ENCODE data around the gene TSNAX. TPM values are rescaled to one million over a fixed set of nuclear protein-coding genes. Genes with fewer than 3 reads are reported as not detected.

The TSNAX gene
- total RNA-seq, 1 donor: 44.5 TPM

DNA sequence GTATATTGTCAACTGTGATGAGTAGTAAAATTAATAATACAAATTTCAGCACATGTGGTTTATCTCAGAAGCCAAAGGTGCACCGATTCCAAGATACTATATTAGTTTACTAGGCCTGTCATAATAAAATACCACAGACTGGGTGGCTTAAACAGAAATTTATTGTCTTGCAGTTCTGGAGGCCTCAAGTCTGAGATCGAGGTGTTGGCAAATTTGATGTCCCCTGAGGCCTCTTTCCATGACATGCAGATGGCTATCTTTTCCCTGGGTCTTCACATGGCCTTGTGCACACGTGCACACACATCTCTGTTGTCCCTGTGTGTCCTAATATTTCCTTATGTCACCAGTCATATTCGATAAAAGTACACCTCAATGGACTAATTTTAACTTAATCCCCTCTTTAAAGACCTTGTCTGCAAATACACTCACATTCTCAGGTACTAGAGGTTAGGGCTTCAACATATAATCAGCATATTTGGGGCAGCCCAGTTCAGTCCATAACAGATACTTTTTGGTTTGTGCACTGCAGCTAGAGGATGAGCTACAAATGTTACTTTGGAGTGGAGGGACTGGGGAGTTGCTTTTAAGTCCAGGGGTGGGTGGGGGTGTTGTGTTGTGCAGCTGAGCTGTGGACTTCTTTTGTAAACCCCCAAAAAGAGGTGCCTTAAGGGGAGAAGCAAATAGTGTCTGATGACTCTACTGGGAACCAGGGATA, 21.4 kb downstream of the TSNAX start:
- no peak for DNase-seq (ENCODE audit: insufficient read length, low spot score, missing footprints)
- H3K4me2 ChIP-seq (ENCODE audit: insufficient read depth, low read length): no peak overlapping the region
- no peak overlapping the region for H3K4me3 ChIP-seq (ENCODE audit: insufficient read depth, low read length)
- peaks cover 10% of the 10 kb centered on the region for H3K79me2 ChIP-seq (ENCODE audit: insufficient read depth, low read length)
- no peaks in the 10 kb centered on the region for H3K9me3 ChIP-seq (ENCODE audit: low read depth, low read length)
- peaks cover 13% of the 10 kb centered on the region for H3K36me3 ChIP-seq (ENCODE audit: insufficient read depth, low read length)
- no peaks in the 10 kb centered on the region for H3K27me3 ChIP-seq (ENCODE audit: insufficient read depth, low read length)
- no peak overlapping the region for H2AFZ ChIP-seq (ENCODE audit: low read length)
- no peak overlapping the region for H3K27ac ChIP-seq (ENCODE audit: low read depth, low read length)
- TF ChIP-seq, protein P1, sequence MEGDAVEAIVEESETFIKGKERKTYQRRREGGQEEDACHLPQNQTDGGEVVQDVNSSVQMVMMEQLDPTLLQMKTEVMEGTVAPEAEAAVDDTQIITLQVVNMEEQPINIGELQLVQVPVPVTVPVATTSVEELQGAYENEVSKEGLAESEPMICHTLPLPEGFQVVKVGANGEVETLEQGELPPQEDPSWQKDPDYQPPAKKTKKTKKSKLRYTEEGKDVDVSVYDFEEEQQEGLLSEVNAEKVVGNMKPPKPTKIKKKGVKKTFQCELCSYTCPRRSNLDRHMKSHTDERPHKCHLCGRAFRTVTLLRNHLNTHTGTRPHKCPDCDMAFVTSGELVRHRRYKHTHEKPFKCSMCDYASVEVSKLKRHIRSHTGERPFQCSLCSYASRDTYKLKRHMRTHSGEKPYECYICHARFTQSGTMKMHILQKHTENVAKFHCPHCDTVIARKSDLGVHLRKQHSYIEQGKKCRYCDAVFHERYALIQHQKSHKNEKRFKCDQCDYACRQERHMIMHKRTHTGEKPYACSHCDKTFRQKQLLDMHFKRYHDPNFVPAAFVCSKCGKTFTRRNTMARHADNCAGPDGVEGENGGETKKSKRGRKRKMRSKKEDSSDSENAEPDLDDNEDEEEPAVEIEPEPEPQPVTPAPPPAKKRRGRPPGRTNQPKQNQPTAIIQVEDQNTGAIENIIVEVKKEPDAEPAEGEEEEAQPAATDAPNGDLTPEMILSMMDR (IDR thresholded peaks at IDR 0.05; ENCODE audit: extremely low read depth, low read depth, low read length): no peak
- no peaks in the 10 kb centered on the region for H3K4me1 ChIP-seq (ENCODE audit: insufficient read depth, low read length)
- H4K20me1 ChIP-seq (ENCODE audit: insufficient read depth, low read length): peaks cover 12% of the 10 kb centered on the region

DNA sequence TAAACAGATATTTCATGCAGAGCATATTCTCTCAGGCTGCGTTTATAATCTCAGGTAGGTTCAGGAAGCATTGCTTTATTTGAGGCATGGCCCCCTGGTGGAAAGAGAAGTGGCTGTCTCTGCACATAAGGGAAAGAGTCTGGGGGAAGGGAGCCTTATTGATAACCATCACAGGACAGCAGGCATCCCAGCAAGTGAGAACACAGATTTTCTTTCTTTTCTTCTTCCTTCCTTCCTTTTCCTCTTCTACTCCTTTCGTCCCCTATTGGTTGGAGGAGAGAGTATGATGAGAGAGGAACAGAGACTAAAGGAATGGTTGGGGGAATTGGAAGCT, 21.9 kb downstream of the TSNAX start:
- TF ChIP-seq, protein P1 (IDR thresholded peaks at IDR 0.05; ENCODE audit: extremely low read depth, low read depth, low read length): peak; percentile 48
- Histone ChIP-seq H4K20me1 (ENCODE audit: insufficient read depth, low read length) (peaks cover 12% of the 10 kb centered on the region), H3K27me3 (ENCODE audit: insufficient read depth, low read length) (no peaks in the 10 kb centered on the region), H3K27ac (ENCODE audit: low read depth, low read length) (no peak overlapping the region), H3K36me3 (ENCODE audit: insufficient read depth, low read length) (peaks cover 13% of the 10 kb centered on the region), H3K4me1 (ENCODE audit: insufficient read depth, low read length) (no peaks in the 10 kb centered on the region), H3K9me3 (ENCODE audit: low read depth, low read length) (no peaks in the 10 kb centered on the region), H3K4me2 (ENCODE audit: insufficient read depth, low read length) (no peak overlapping the region), H3K79me2 (ENCODE audit: insufficient read depth, low read length) (peaks cover 10% of the 10 kb centered on the region), H2AFZ (ENCODE audit: low read length) (no peak overlapping the region), H3K4me3 (ENCODE audit: insufficient read depth, low read length) (no peak overlapping the region)
- DNase-seq (ENCODE audit: insufficient read length, low spot score, missing footprints): no peak

DNA sequence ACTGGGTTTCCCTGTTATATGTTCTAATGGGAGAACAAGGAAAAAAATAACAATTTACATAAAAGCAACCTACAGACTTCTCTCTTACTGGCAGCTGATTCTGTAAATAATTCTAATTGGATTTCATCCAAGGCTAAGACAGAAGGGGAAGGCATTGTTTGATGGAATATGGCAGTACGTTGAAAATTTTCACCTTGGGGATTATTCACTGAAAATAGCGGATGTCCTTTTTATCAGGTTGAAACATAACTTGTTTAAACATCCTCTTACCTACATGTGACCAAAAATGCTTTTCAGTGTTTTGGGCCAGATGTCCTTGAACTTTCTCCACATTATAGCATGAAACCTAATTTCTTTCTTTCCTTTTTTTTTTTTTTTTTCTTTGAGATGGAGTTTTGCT, 24.9 kb downstream of the TSNAX start:
- Histone ChIP-seq H3K27me3 (ENCODE audit: insufficient read depth, low read length) (no peaks in the 10 kb centered on the region), H3K79me2 (ENCODE audit: insufficient read depth, low read length) (peaks cover 8% of the 10 kb centered on the region), H2AFZ (ENCODE audit: low read length) (no peak overlapping the region), H3K9me3 (ENCODE audit: low read depth, low read length) (no peaks in the 10 kb centered on the region), H3K36me3 (ENCODE audit: insufficient read depth, low read length) (peaks cover 13% of the 10 kb centered on the region), H3K4me2 (ENCODE audit: insufficient read depth, low read length) (no peak overlapping the region), H3K4me1 (ENCODE audit: insufficient read depth, low read length) (peaks cover 5% of the 10 kb centered on the region), H3K27ac (ENCODE audit: low read depth, low read length) (no peak overlapping the region), H4K20me1 (ENCODE audit: insufficient read depth, low read length) (peaks cover 22% of the 10 kb centered on the region), H3K4me3 (ENCODE audit: insufficient read depth, low read length) (no peak overlapping the region)
- no peak for DNase-seq (ENCODE audit: insufficient read length, low spot score, missing footprints)
- TF ChIP-seq, protein P1 (IDR thresholded peaks at IDR 0.05; ENCODE audit: extremely low read depth, low read depth, low read length): no peak

DNA sequence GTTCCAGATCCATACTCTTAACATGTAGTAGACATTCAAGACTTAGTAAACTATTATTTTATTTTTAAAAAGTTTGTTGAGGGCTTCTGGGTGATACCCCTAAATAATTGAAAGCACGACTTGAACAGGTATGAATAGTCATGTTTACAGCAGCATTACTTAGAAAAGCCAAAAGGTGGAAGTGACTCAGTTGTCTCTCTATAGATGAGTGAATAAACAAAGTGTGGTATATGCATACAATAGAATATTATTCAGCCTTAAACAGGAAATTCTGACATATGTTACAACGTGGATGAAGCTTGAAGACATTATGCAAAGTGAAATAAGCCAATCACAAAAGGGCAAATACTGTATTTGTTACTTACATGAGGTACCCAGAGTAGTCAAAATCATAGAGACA, 26.5 kb downstream of the TSNAX start:
- Histone ChIP-seq H3K27me3 (ENCODE audit: insufficient read depth, low read length) (no peaks in the 10 kb centered on the region), H3K27ac (ENCODE audit: low read depth, low read length) (no peak overlapping the region), H3K4me2 (ENCODE audit: insufficient read depth, low read length) (no peak overlapping the region), H3K79me2 (ENCODE audit: insufficient read depth, low read length) (peaks cover 11% of the 10 kb centered on the region), H3K4me3 (ENCODE audit: insufficient read depth, low read length) (no peak overlapping the region), H3K9me3 (ENCODE audit: low read depth, low read length) (no peaks in the 10 kb centered on the region), H3K36me3 (ENCODE audit: insufficient read depth, low read length) (peaks cover 13% of the 10 kb centered on the region), H4K20me1 (ENCODE audit: insufficient read depth, low read length) (peaks cover 22% of the 10 kb centered on the region), H3K4me1 (ENCODE audit: insufficient read depth, low read length) (peaks cover 6% of the 10 kb centered on the region), H2AFZ (ENCODE audit: low read length) (no peak overlapping the region)
- DNase-seq (ENCODE audit: insufficient read length, low spot score, missing footprints): no peak
- TF ChIP-seq, protein P1 (IDR thresholded peaks at IDR 0.05; ENCODE audit: extremely low read depth, low read depth, low read length): no peak
